GM23248 (cell line): ENCODE results near the gene GLYR1.

Experiments used
- EZH2 ChIP-seq: fragments of 200-600 bp; sonication (generic); IDR thresholded peaks from 2 replicates; pipeline ENCODE4 v1.6.1; 2018; ENCODE audit warnings: antibody characterized with exemption, mild to moderate bottlenecking; ENCODE audit not compliant: insufficient read depth, poor library complexity, severe bottlenecking
- EZH2phosphoT487 ChIP-seq: fragments of 200-600 bp; sonication (generic); IDR thresholded peaks from 2 replicates; pipeline ENCODE4 v1.6.1; 2018; ENCODE audit warnings: antibody characterized with exemption, moderate library complexity, mild to moderate bottlenecking, low read depth; ENCODE audit not compliant: insufficient read depth

GRCh38 chr16:4799171-4799855 is 47.8 kb downstream of the GLYR1 start:
- TF ChIP-seq EZH2 (no peak), EZH2phosphoT487 (no peak)
